Measurements from ENCODE around the gene TRIM47.

TRIM47 gene

DNA sequence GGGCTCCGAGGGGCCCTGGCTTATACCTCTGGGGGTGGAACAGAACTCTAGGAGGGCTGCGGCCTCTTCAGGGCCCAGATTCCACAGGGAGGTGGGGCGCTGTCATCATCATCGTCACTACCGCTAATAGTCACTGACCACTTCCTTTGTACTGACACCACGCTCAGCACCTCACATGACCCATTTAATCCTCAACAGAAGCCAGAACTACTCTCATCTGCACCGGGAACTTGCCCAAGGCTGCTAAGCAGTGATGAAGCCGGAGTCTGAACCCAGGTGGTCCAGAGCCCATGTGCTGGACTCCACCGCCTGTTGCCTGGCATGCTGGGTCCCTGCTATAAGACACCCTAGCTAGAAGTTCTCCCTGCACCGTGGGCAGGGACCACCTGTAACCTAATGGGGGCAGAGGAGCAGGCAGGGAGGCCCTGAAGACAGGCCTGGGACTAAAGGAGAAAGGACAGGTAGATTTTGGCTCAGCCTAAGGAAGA is 46.2 kb downstream of the TRIM47 start:
- in situ Hi-C loops (cut with MboI; ENCODE audit: low sequenced_read_pairs, unreplicated experiment) = no loop called here
- DNase-seq (ENCODE audit: low spot score) = no peak
- TF ChIP-seq, protein P1, sequence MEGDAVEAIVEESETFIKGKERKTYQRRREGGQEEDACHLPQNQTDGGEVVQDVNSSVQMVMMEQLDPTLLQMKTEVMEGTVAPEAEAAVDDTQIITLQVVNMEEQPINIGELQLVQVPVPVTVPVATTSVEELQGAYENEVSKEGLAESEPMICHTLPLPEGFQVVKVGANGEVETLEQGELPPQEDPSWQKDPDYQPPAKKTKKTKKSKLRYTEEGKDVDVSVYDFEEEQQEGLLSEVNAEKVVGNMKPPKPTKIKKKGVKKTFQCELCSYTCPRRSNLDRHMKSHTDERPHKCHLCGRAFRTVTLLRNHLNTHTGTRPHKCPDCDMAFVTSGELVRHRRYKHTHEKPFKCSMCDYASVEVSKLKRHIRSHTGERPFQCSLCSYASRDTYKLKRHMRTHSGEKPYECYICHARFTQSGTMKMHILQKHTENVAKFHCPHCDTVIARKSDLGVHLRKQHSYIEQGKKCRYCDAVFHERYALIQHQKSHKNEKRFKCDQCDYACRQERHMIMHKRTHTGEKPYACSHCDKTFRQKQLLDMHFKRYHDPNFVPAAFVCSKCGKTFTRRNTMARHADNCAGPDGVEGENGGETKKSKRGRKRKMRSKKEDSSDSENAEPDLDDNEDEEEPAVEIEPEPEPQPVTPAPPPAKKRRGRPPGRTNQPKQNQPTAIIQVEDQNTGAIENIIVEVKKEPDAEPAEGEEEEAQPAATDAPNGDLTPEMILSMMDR (IDR thresholded peaks at IDR 0.05; ENCODE audit: borderline replicate concordance, control extremely low read depth, extremely low read depth, insufficient read depth, missing control alignments) = no peak

DNA sequence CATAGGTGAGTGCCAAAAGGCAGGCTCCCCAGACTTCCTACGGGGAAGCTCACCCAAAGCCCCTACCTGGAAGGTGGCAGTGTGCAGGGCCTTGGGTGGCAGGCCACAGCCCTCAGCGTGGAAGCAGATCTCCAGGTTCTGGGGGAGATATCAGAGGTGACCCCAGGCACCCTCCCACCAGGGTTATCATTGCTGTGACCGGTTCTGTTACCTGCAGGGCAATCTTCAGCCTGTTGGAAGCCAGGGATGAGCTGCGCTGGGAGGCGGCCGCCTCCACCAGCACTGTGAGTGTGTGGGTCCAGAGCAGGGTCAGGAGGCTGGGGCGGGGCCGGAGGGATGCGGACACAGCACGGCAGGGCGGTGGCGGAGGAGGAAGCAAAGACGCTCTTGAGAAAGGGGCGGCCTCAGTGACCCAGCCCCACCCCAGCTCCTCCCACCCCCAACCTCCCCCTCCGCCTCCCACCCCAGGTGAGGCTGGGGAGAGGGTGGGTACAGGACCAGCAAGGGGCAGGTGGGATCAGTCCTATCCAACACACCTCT is 47.3 kb downstream of the TRIM47 start:
- no peak for DNase-seq (ENCODE audit: low spot score)
- in situ Hi-C loops (cut with MboI; ENCODE audit: low sequenced_read_pairs, unreplicated experiment) = no loop called here
- TF ChIP-seq, protein P1 (IDR thresholded peaks at IDR 0.05; ENCODE audit: borderline replicate concordance, control extremely low read depth, extremely low read depth, insufficient read depth, missing control alignments) = no peak

DNA sequence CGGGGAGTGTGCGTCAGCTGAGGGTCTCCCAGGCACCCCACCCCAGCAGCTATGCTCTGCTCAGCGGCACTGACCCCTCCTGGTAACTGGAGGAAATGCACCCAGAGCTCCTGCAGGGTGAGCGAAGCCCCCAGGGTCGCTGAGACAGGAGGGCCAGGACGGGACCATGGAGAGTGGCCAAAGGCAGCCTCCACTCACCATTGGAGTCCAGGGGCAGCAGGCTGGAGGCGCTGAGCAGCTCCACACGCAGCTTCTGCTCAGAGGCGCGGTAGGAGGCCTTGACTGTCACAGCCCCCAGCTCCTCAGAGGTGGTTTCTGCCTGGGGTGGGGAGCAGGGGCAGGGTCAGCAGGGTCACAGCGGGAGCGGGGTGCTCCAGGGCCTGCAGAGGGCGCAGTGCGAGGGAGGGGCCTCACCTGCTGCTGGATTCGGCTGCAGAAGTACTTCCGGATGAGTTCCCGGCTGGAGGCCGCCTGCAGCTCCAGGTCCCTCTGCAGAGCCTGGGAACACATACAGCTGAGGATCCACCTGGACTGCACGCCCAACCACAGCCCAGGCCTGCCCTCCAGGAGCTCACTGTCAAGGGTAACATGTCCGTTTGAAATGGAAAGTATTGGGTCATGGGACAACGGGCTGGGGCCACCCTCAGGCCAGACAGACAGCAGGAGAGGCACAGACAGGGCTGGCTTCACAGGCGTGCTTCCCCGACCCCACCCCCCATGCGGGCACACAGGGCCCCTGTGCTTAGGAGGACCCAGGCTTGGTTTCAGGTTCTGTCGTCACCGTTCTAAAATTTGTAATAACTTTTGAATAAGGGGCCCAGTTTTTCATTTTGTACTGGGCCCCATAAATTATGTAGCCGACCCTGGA is 48.0 kb downstream of the TRIM47 start:
- peak; percentile 65 for DNase-seq (ENCODE audit: low spot score)
- in situ Hi-C loops (cut with MboI; ENCODE audit: low sequenced_read_pairs, unreplicated experiment) = no loop called here
- TF ChIP-seq, protein P1 (IDR thresholded peaks at IDR 0.05; ENCODE audit: borderline replicate concordance, control extremely low read depth, extremely low read depth, insufficient read depth, missing control alignments) = peak; percentile 19

DNA sequence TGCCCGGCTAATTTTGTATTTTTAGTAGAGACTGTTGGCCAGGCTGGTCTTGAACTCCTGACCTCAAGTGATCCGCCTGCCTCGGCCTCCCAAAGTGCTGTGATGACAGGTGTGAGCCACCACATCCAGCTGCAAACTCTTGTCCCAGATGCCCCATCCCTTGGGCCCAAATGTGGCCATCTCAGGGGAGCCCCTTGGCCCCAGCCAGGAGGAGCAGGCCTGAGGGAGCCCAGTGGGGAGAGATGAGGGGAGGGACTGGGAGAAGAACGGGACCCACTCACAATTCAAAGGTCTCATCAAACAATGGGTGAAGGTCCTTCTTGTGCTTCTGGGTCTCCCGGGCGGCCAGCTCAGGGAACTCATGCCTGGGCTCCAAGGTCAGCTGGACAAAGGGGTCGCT is 48.6 kb downstream of the TRIM47 start:
- TF ChIP-seq, protein P1 (IDR thresholded peaks at IDR 0.05; ENCODE audit: borderline replicate concordance, control extremely low read depth, extremely low read depth, insufficient read depth, missing control alignments) = no peak
- in situ Hi-C loops (cut with MboI; ENCODE audit: low sequenced_read_pairs, unreplicated experiment) = no loop called here

DNA sequence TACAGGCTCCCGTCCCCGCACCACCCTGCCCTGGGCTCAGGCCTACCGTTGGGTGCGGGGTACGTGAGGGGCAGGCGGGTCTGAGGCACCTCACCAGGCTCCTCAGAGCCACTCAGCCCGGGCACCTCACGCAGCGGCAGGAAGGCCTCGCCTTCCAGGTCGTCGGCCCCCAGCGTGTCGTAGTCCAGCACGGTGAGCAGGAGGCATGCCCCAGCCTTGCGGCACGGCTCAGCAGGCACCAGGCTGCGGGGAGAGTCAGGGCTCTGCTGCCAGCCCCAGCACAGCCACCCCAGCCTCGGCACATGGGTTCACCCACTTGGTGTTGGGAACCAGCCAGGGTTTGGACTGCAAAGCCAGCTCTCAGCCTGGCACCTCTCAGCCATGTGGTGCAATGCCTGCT is 49.6 kb downstream of the TRIM47 start:
- no peak for DNase-seq (ENCODE audit: low spot score)
- TF ChIP-seq, protein P1 (IDR thresholded peaks at IDR 0.05; ENCODE audit: borderline replicate concordance, control extremely low read depth, extremely low read depth, insufficient read depth, missing control alignments) = no peak
- in situ Hi-C loops (cut with MboI; ENCODE audit: low sequenced_read_pairs, unreplicated experiment) = no loop called here

More for the DNA sequence above, 48.6 kb downstream of the TRIM47 start:
- DNase-seq (ENCODE audit: low spot score) = no peak

DNA sequence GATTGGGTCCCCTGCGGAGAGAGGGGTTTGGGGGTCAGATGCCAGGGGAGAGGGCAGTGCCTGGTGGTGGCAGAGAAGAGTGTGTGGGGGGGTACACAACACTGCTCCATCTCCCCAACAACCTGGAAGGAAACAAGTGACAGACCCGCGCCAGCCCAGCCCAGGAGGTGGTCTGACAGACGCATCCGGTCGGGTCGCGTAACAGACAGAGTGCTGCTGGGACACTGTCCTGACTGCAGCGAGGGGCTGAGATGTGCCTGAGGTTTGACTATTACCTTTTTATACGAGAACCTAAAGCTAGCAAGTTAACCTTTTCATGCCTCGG is 50.3 kb downstream of the TRIM47 start:
- DNase-seq (ENCODE audit: low spot score) = no peak
- in situ Hi-C loops (cut with MboI; ENCODE audit: low sequenced_read_pairs, unreplicated experiment) = no loop called here
- TF ChIP-seq, protein P1 (IDR thresholded peaks at IDR 0.05; ENCODE audit: borderline replicate concordance, control extremely low read depth, extremely low read depth, insufficient read depth, missing control alignments) = no peak
